HCT116 (cell line): ENCODE data around the gene SLC17A2. TPM values are rescaled to one million over a fixed set of nuclear protein-coding genes. Genes with fewer than 3 reads are reported as not detected.

ENCODE experiments used
- ATAC-seq: fragments of 200-7000 bp; cut with Tn5 transposase; 2 replicates; pipeline ENCODE4 v1.9.1; 2020; ENCODE audit warnings: mild to moderate bottlenecking, moderate library complexity
- BruUV-seq: library from RNA; stranded (reverse); fragments of 400-500 nt; replicated peaks from 2 replicates; lab custom pipeline; 2021; lab: Mats Ljungman, UMichigan
- CTCF ChIA-PET: fragments of 300-600 bp; sonication (Branson Sonifier 250); formaldehyde crosslinking; loops from one replicate; lab custom pipeline; 2021; ENCODE audit warnings: antibody characterized with exemption; lab: Charles Lee
- POLR2A ChIA-PET: fragments of 300-600, 350-600 bp; sonication (Branson Sonifier 250); formaldehyde crosslinking; loops from one replicate; lab custom pipeline; 2021; ENCODE audit warnings: antibody characterized with exemption; lab: Charles Lee
- RAD21 ChIA-PET, 2 experiments: fragments of 300-600 bp; sonication (Branson Sonifier 250); formaldehyde crosslinking; loops; one replicate each; lab custom pipeline; 2023; ENCODE audit warnings: low total read pairs in 2 of 2; ENCODE audit not compliant: uncharacterized antibody in 2 of 2, unreplicated experiment in 2 of 2, low non-redundant PET in 1 of 2; lab: Charles Lee
- DNase-seq: peaks from one replicate; pipeline ENCODE4 v3.0.0-alpha.2; 2010; ENCODE audit warnings: low read depth, low spot score
- H2AFZ ChIP-seq: fragments of 200-600 bp; shearing (Covaris generic), sonication (generic); 2 replicates; pipeline ENCODE4 v1.6.1; 2017; ENCODE audit warnings: low read depth, mixed run types, mixed read lengths, antibody characterized with exemption, low read length; ENCODE audit not compliant: poor library complexity, severe bottlenecking
- H3K27ac ChIP-seq: 2 replicates; pipeline ENCODE4 v1.5.1; 2012; ENCODE audit warnings: low read depth, low read length
- H3K27me3 ChIP-seq: fragments of 200-600 bp; sonication (generic); 2 replicates; pipeline ENCODE4 v1.6.1; 2016; ENCODE audit warnings: mixed run types, low read length, mixed read lengths; ENCODE audit not compliant: insufficient read depth
- H3K36me3 ChIP-seq, 2 experiments: fragments of 200-500 bp in 1 of 2; fragments of 200-600 bp in 1 of 2; sonication (Bioruptor generic) in 1 of 2; sonication (generic) in 1 of 2; 2 replicates each; pipeline versions ENCODE4 v1.5.1 to v1.6.1; 2014 to 2016; ENCODE audit warnings: low read length in 2 of 2, inconsistent platforms in 1 of 2, mixed read lengths in 1 of 2, mixed run types in 1 of 2; ENCODE audit not compliant: insufficient read depth in 2 of 2, control insufficient read depth in 1 of 2
- H3K4me1 ChIP-seq, 2 experiments: fragments of 200-600 bp in 1 of 2; sonication (generic) in 1 of 2; 2 replicates each; pipeline versions ENCODE4 v1.5.1 to v1.6.1; 2012 to 2017; ENCODE audit warnings: low read length in 2 of 2, inconsistent platforms in 1 of 2, mild to moderate bottlenecking in 1 of 2, mixed read lengths in 1 of 2, mixed run types in 1 of 2, moderate library complexity in 1 of 2; ENCODE audit not compliant: insufficient read depth in 2 of 2, control insufficient read depth in 1 of 2
- H3K4me2 ChIP-seq: fragments of 200-600 bp; sonication (generic); 2 replicates; pipeline ENCODE4 v1.6.1; 2017; ENCODE audit warnings: mixed run types, low read length, mixed read lengths
- H3K4me3 ChIP-seq, 2 experiments: fragments of 200-600 bp in 1 of 2; sonication (generic) in 1 of 2; replicated peaks in 1 of 2; 2 replicates each; pipeline ENCODE4 v1.5.1; 2011 to 2016; ENCODE audit warnings: low read length in 2 of 2, control low read depth in 1 of 2, low read depth in 1 of 2, mild to moderate bottlenecking in 1 of 2, mixed read lengths in 1 of 2, mixed run types in 1 of 2
- H3K79me2 ChIP-seq: fragments of 200-600 bp; sonication (generic); 2 replicates; pipeline ENCODE4 v1.6.1; 2017; ENCODE audit warnings: mild to moderate bottlenecking, mixed run types, low read length, moderate library complexity, mixed read lengths; ENCODE audit not compliant: insufficient read depth
- H3K9ac ChIP-seq: fragments of 200-600 bp; sonication (generic); 2 replicates; pipeline ENCODE4 v1.6.1; 2016; ENCODE audit warnings: low read length, mixed read lengths
- H3K9me2 ChIP-seq: fragments of 200-600 bp; sonication (generic), shearing (Covaris generic); 2 replicates; pipeline ENCODE4 v1.6.1; 2017; ENCODE audit warnings: mixed run types, mild to moderate bottlenecking, moderate library complexity; ENCODE audit not compliant: insufficient read depth
- H3K9me3 ChIP-seq, 2 experiments: fragments of 200-500 bp in 1 of 2; fragments of 200-600 bp in 1 of 2; sonication (Bioruptor generic) in 1 of 2; sonication (generic) in 1 of 2; 2 replicates each; pipeline ENCODE4 v1.6.1; 2014 to 2017; ENCODE audit warnings: low read length in 2 of 2, mixed read lengths in 2 of 2, inconsistent platforms in 1 of 2, low read depth in 1 of 2, mild to moderate bottlenecking in 1 of 2, mixed run types in 1 of 2, moderate library complexity in 1 of 2; ENCODE audit not compliant: control insufficient read depth in 1 of 2, insufficient read depth in 1 of 2
- H4K20me1 ChIP-seq: fragments of 200-600 bp; sonication (generic), shearing (Covaris generic); 2 replicates; pipeline ENCODE4 v1.6.1; 2017; ENCODE audit warnings: mixed run types, mild to moderate bottlenecking, moderate library complexity; ENCODE audit not compliant: insufficient read depth
- CEBPB ChIP-seq: IDR thresholded peaks from 2 replicates; pipeline ENCODE4 v1.6.1; 2012; ENCODE audit warnings: low read depth
- ELF1 ChIP-seq: IDR thresholded peaks from 2 replicates; pipeline ENCODE4 v1.6.1; 2012; ENCODE audit warnings: low read depth, borderline replicate concordance
- EZH2 ChIP-seq: fragments of 200-600 bp; sonication (generic); IDR thresholded peaks from 2 replicates; pipeline ENCODE4 v1.6.1; 2017; ENCODE audit warnings: antibody characterized with exemption, mixed run types
- FOSL1 ChIP-seq: IDR thresholded peaks from 2 replicates; pipeline ENCODE4 v1.6.1; 2012; ENCODE audit warnings: low read depth
- JUND ChIP-seq: IDR thresholded peaks from 2 replicates; pipeline ENCODE4 v1.6.1; 2012
- MAX ChIP-seq: IDR thresholded peaks from 2 replicates; pipeline ENCODE4 v1.6.1; 2012
- POLR2A ChIP-seq: IDR thresholded peaks from 2 replicates; pipeline ENCODE4 v1.7.0; 2011; ENCODE audit warnings: borderline replicate concordance; ENCODE audit not compliant: insufficient read depth, insufficient read length; ENCODE audit errors: extremely low read depth
- RAD21 ChIP-seq: IDR thresholded peaks from 2 replicates; pipeline ENCODE4 v1.6.1; 2012; ENCODE audit warnings: low read depth, mild to moderate bottlenecking
- REST ChIP-seq: IDR thresholded peaks from 2 replicates; pipeline ENCODE4 v1.6.1; 2012; ENCODE audit warnings: low read depth
- SP1 ChIP-seq: IDR thresholded peaks from 2 replicates; pipeline ENCODE4 v1.6.1; 2012; ENCODE audit warnings: low read depth
- TCF7L2 ChIP-seq: IDR thresholded peaks from 2 replicates; pipeline ENCODE4 v1.7.0; 2011; ENCODE audit warnings: borderline replicate concordance, inconsistent platforms; ENCODE audit not compliant: insufficient read depth, insufficient read length; ENCODE audit errors: extremely low read depth
- ZBTB33 ChIP-seq: IDR thresholded peaks from 2 replicates; pipeline ENCODE4 v1.6.1; 2011; ENCODE audit warnings: mild to moderate bottlenecking, low read length, moderate library complexity; ENCODE audit not compliant: insufficient replicate concordance; ENCODE audit errors: extremely low read depth
- ZFX ChIP-seq: fragments of 450-650 bp; IDR thresholded peaks from 2 replicates; pipeline ENCODE4 v1.6.1; 2017
- intact Hi-C: fragments of 100-400 bp; cut with micrococcal nuclease; formaldehyde crosslinking; loops from 2 replicates; pipeline ENCODE4 v1.10.0; 2022
- total RNA-seq: library from RNA; stranded (reverse); gene quantifications from one replicate; pipeline ENCODE4 v1.2.1, GENCODE V29; 2021; ENCODE audit not compliant: unreplicated experiment
- TF ChIP-seq, protein P1 (sequence below): IDR thresholded peaks from 2 replicates; pipeline ENCODE4 v1.6.1; 2012
- TF ChIP-seq, protein P2 (sequence below), 3 experiments: fragments of 200-600 bp in 1 of 3; sonication (generic) in 1 of 3; IDR thresholded peaks in 2 of 3; conservative IDR thresholded peaks in 1 of 3; 2 replicates each; pipeline ENCODE4 v1.5.1; 2012 to 2017; ENCODE audit warnings: low read depth in 2 of 3, low read length in 2 of 3, antibody characterized with exemption in 1 of 3, borderline replicate concordance in 1 of 3, control low read depth in 1 of 3, mild to moderate bottlenecking in 1 of 3, mixed read lengths in 1 of 3, mixed run types in 1 of 3, moderate library complexity in 1 of 3; ENCODE audit not compliant: insufficient read depth in 1 of 3

Gene SLC17A2
- total RNA-seq, 1 experiment from 2014 or later, result not detected

- DNase-seq, result no peak
Observed at GRCh38 chr6:25898289-25898977, 32.1 kb downstream of the SLC17A2 start.

More at GRCh38 chr6:25898289-25898977, 32.1 kb downstream of the SLC17A2 start:
- Histone ChIP-seq H3K9me3 (no peaks in the 10 kb centered on the region), H3K9ac (no peak overlapping the region), H2AFZ (no peak overlapping the region), H3K79me2 (no peaks in the 10 kb centered on the region), H3K36me3 (no peaks in the 10 kb centered on the region), H3K4me2 (no peak overlapping the region), H3K9me2 (no peaks in the 10 kb centered on the region), H3K4me3 (no peak overlapping the region), H3K4me1 (no peaks in the 10 kb centered on the region), H3K27me3 (no peaks in the 10 kb centered on the region), H3K27ac (no peak overlapping the region), H4K20me1 (no peaks in the 10 kb centered on the region)
- TF ChIP-seq EZH2 (no peak), TCF7L2 (no peak), CEBPB (no peak), ZFX (no peak), ZBTB33 (no peak), RAD21 (no peak), MAX (no peak), JUND (no peak), SP1 (no peak), REST (no peak), FOSL1 (no peak), POLR2A (no peak), ELF1 (no peak)
- TF ChIP-seq, protein P1, sequence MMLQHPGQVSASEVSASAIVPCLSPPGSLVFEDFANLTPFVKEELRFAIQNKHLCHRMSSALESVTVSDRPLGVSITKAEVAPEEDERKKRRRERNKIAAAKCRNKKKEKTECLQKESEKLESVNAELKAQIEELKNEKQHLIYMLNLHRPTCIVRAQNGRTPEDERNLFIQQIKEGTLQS, result no peak
- TF ChIP-seq, protein P2, sequence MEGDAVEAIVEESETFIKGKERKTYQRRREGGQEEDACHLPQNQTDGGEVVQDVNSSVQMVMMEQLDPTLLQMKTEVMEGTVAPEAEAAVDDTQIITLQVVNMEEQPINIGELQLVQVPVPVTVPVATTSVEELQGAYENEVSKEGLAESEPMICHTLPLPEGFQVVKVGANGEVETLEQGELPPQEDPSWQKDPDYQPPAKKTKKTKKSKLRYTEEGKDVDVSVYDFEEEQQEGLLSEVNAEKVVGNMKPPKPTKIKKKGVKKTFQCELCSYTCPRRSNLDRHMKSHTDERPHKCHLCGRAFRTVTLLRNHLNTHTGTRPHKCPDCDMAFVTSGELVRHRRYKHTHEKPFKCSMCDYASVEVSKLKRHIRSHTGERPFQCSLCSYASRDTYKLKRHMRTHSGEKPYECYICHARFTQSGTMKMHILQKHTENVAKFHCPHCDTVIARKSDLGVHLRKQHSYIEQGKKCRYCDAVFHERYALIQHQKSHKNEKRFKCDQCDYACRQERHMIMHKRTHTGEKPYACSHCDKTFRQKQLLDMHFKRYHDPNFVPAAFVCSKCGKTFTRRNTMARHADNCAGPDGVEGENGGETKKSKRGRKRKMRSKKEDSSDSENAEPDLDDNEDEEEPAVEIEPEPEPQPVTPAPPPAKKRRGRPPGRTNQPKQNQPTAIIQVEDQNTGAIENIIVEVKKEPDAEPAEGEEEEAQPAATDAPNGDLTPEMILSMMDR (IDR thresholded peaks at IDR 0.05 in 2 of 3, conservative IDR thresholded peaks at IDR 0.05 in 1 of 3; ENCODE audit: borderline replicate concordance in 1 of 3, insufficient read depth in 1 of 3, low read depth in 2 of 3, low read length in 2 of 3), result no peak
- ATAC-seq, result no peak; the same call in 1 of the 2 replicates
- ChIA-PET POLR2A (interaction anchor here (0.9 to 1.3 kb wide), 2 partner anchors 12 to 122 kb away, joined by 3 read pairs; a partner anchor contains a TSS), RAD21 (no interaction called here), CTCF (interaction anchor here (1.2 kb wide), 1 partner anchor 16 kb away, joined by 3 read pairs; no protein-coding TSS in a partner anchor)
- intact Hi-C loops, result no loop called here
- no TSS peak for BruUV-seq
